Lower leg skin (tissue), 3 donors: ENCODE results near the gene OGDH.

ENCODE experiments used
- CTCF ChIP-seq, 3 donors: fragments of 450-650 bp; IDR thresholded peaks; one replicate each; pipeline ENCODE4 v1.5.1; 2016; ENCODE audit warnings: antibody characterized with exemption in 3 of 3, mild to moderate bottlenecking in 3 of 3, moderate library complexity in 2 of 3
- POLR2A ChIP-seq, 2 donors: fragments of 450-650 bp; IDR thresholded peaks; one replicate each; pipeline ENCODE4 v1.6.1; 2016 to 2017; ENCODE audit warnings: antibody characterized with exemption in 2 of 2, mild to moderate bottlenecking in 1 of 2, moderate library complexity in 1 of 2

DNA sequence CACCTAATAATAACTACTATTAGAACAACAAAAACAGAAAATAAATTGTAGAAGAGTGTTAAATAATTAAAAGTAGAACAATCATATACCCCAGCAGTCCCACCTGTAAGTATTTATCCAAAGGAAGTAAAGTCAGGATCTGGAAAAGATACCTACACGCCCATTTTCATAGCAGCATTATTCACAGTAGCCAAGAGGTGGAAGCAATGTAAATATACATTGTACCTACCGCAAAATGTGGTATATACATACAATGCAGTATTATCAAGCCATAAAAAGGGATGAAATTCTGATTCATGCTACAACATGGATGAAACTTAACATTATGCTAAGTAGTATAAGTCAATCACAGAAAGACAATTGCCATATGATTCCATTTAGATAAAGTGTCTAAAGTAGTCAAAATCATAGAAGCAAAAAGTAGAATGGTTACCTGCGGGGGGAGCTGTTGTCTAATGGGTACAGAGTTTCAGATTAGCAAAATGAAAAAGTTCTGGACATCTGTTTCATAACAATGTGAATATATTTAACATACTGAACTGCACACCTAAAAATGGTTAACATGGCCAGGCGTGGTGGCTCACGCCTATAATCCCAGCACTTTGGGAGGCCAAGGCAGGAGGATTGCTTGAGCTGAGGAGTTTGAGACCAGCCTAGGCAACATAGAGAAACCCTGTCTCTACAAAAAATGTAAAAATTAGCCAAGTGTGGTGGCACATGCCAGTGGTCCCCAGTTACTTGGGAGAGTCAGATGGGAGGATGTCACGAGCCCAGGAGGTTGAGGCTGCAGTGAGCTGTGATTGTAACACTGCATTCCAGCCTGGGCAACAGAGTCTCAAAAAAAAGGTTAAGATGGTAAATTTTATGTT lies 18.4 kb upstream of the OGDH start:
- TF ChIP-seq CTCF (IDR thresholded peaks at IDR 0.05) = no peak
- no peak for TF ChIP-seq POLR2A (IDR thresholded peaks at IDR 0.05)
